Ammon's horn (tissue), 1 donor: Measurements from ENCODE around the gene OR10G3.

Source experiments
- DNase-seq: peaks from one replicate; pipeline ENCODE4 v3.0.0-alpha.2; 2016; ENCODE audit warnings: low spot score

The OR10G3 gene

GRCh38 chr14:21535545-21536417, 44.1 kb downstream of the OR10G3 start:
- DNase-seq = no peak

- no peak for DNase-seq
Measured at GRCh38 chr14:21534576-21534975, 45.3 kb downstream of the OR10G3 start.

- no peak for DNase-seq
Measured at GRCh38 chr14:21533294-21533693, 46.6 kb downstream of the OR10G3 start.

- DNase-seq = no peak
Measured at GRCh38 chr14:21529515-21529914, 50.4 kb downstream of the OR10G3 start.

GRCh38 chr14:21528381-21529348, 51.2 kb downstream of the OR10G3 start:
- no peak for DNase-seq

- no peak for DNase-seq
Measured at GRCh38 chr14:21527318-21527679, 52.6 kb downstream of the OR10G3 start.

- no peak for DNase-seq
Measured at GRCh38 chr14:21526672-21527317, 53.1 kb downstream of the OR10G3 start.

- peak; percentile 93 for DNase-seq
Measured at GRCh38 chr14:21525962-21526671, 53.8 kb downstream of the OR10G3 start, which contains the start of gene SALL2. Gene SALL2 (minus strand): TSS chr14:21526346. CDS start chr14:21526127, 219 bp downstream.

GRCh38 chr14:21525571-21525961, 54.3 kb downstream of the OR10G3 start:
- DNase-seq = peak; percentile 48

- DNase-seq = no peak
Measured at GRCh38 chr14:21524575-21525490, 55.0 kb downstream of the OR10G3 start.

GRCh38 chr14:21523203-21523602, 56.7 kb downstream of the OR10G3 start:
- no peak for DNase-seq

GRCh38 chr14:21521501-21521900, 58.4 kb downstream of the OR10G3 start:
- no peak for DNase-seq

GRCh38 chr14:21520767-21521166, 59.1 kb downstream of the OR10G3 start:
- no peak for DNase-seq

- no peak for DNase-seq
Measured at GRCh38 chr14:21518725-21519124, 61.2 kb downstream of the OR10G3 start.
